Fibroblast of lung (primary cell): ENCODE results near the gene UGDH. TPM values are rescaled to one million over a fixed set of nuclear protein-coding genes. Genes with fewer than 3 reads are reported as not detected.

Experiments used
- DNase-seq, 2 donors: peaks; one replicate each; pipeline versions ENCODE4 v3.0.0 to v3.0.0-alpha.2; 2010; ENCODE audit warnings: low read depth in 2 of 2
- H2AFZ ChIP-seq: 2 replicates; pipeline ENCODE4 v1.5.1; 2012; ENCODE audit warnings: low read length, control low read depth, inconsistent platforms
- H3K27ac ChIP-seq: 2 replicates; pipeline ENCODE4 v1.5.1; 2011; ENCODE audit warnings: low read length, control low read depth; ENCODE audit not compliant: insufficient read depth
- H3K27me3 ChIP-seq: 2 replicates; pipeline ENCODE4 v1.5.1; 2011; ENCODE audit warnings: mild to moderate bottlenecking, low read length; ENCODE audit not compliant: control insufficient read depth, insufficient read depth
- H3K36me3 ChIP-seq: 2 replicates; pipeline ENCODE4 v1.5.1; 2011; ENCODE audit warnings: low read length; ENCODE audit not compliant: control insufficient read depth, insufficient read depth
- H3K4me1 ChIP-seq: 2 replicates; pipeline ENCODE4 v1.5.1; 2011; ENCODE audit warnings: low read length; ENCODE audit not compliant: control insufficient read depth, insufficient read depth; ENCODE audit errors: extremely low read depth
- H3K4me2 ChIP-seq: 2 replicates; pipeline ENCODE4 v1.5.1; 2011; ENCODE audit warnings: low read length, control low read depth; ENCODE audit not compliant: insufficient read depth; ENCODE audit errors: extremely low read depth
- H3K4me3 ChIP-seq, 4 experiments: fragments of 200-600 bp in 1 of 4; sonication (generic) in 1 of 4; replicated peaks in 1 of 4; 2 replicates each; pipeline ENCODE4 v1.5.1; 2011 to 2016; ENCODE audit warnings: low read length in 4 of 4, low read depth in 3 of 4, mild to moderate bottlenecking in 3 of 4, control low read depth in 2 of 4, inconsistent platforms in 1 of 4, mixed read lengths in 1 of 4; ENCODE audit not compliant: insufficient read depth in 1 of 4; ENCODE audit errors: control extremely low read depth in 1 of 4
- H3K79me2 ChIP-seq: 2 replicates; pipeline ENCODE4 v1.5.1; 2012; ENCODE audit warnings: mild to moderate bottlenecking, low read length, inconsistent platforms; ENCODE audit not compliant: control insufficient read depth, insufficient read depth
- H3K9ac ChIP-seq: 2 replicates; pipeline ENCODE4 v1.5.1; 2011; ENCODE audit warnings: mild to moderate bottlenecking, low read length, control low read depth; ENCODE audit not compliant: insufficient read depth
- H3K9me3 ChIP-seq: 2 replicates; pipeline ENCODE4 v1.5.1; 2012; ENCODE audit warnings: low read depth, low read length; ENCODE audit not compliant: control insufficient read depth, insufficient read depth
- H4K20me1 ChIP-seq: 2 replicates; pipeline ENCODE4 v1.5.1; 2011; ENCODE audit warnings: low read length; ENCODE audit not compliant: control insufficient read depth, insufficient read depth; ENCODE audit errors: extremely low read depth
- CTCF ChIP-seq, 2 donors: IDR thresholded peaks in 1 of 2; conservative IDR thresholded peaks in 1 of 2; 1 replicate in 1 of 2; 2 replicates in 1 of 2; pipeline ENCODE4 v1.5.1; 2011 to 2012; ENCODE audit warnings: low read length in 2 of 2, control low read depth in 1 of 2, inconsistent platforms in 1 of 2, low read depth in 1 of 2, mild to moderate bottlenecking in 1 of 2
- EZH2 ChIP-seq: IDR thresholded peaks from 2 replicates; pipeline ENCODE4 v1.5.1; 2012; ENCODE audit warnings: low read length, control low read depth, mild to moderate bottlenecking; ENCODE audit errors: missing control alignments
- polyA plus RNA-seq, 2 donors: library from polyadenylated mRNA; depleted of rRNA in 1 of 2; stranded (reverse) in 1 of 2; unstranded in 1 of 2; fragments of >200 nt; gene quantifications; 2 replicates each; pipeline ENCODE4 v1.2.1, GENCODE V29; 2011 to 2012; ENCODE audit warnings: missing spikeins in 1 of 2
- total RNA-seq: library from RNA; depleted of rRNA; stranded (reverse); fragments of >200 nt; gene quantifications from 2 replicates; pipeline ENCODE4 v1.2.1, GENCODE V29; 2014

The UGDH gene
- total and polyA plus RNA-seq, 2 donors (not counting 1 experiment from before 2014, with no cell fraction given) = 85.9 to 182 TPM

GRCh38 chr4:39542611-39543012 is 15.4 kb upstream of the UGDH start:
- no peak overlapping the region for H3K27ac ChIP-seq
- H3K4me1 ChIP-seq = no peaks in the 10 kb centered on the region
- no peak overlapping the region for H3K4me3 ChIP-seq
- H3K9me3 ChIP-seq = no peaks in the 10 kb centered on the region
- H2AFZ ChIP-seq = no peak overlapping the region
- peak in 1 of 2 donors; percentile 11 for DNase-seq
- no peak overlapping the region for H3K4me2 ChIP-seq
- H3K9ac ChIP-seq = no peak overlapping the region
- no peaks in the 10 kb centered on the region for H4K20me1 ChIP-seq
- no peaks in the 10 kb centered on the region for H3K36me3 ChIP-seq
- H3K79me2 ChIP-seq = no peaks in the 10 kb centered on the region
- no peak for TF ChIP-seq CTCF (conservative IDR thresholded peaks at IDR 0.05 in 1 of 2, IDR thresholded peaks at IDR 0.05 in 1 of 2; ENCODE audit: low read depth in 1 of 2, low read length in 2 of 2)
- TF ChIP-seq EZH2 = no peak
- H3K27me3 ChIP-seq = no peaks in the 10 kb centered on the region

GRCh38 chr4:39541987-39542610 is 14.9 kb upstream of the UGDH start:
- Histone ChIP-seq H3K9me3 (no peaks in the 10 kb centered on the region), H3K79me2 (no peaks in the 10 kb centered on the region), H3K4me1 (no peaks in the 10 kb centered on the region), H3K4me2 (no peak overlapping the region), H2AFZ (no peak overlapping the region), H4K20me1 (no peaks in the 10 kb centered on the region), H3K4me3 (no peak overlapping the region), H3K9ac (no peak overlapping the region), H3K36me3 (no peaks in the 10 kb centered on the region), H3K27ac (no peak overlapping the region), H3K27me3 (no peaks in the 10 kb centered on the region)
- no peak for DNase-seq
- TF ChIP-seq EZH2 (no peak), CTCF (conservative IDR thresholded peaks at IDR 0.05 in 1 of 2, IDR thresholded peaks at IDR 0.05 in 1 of 2; ENCODE audit: low read depth in 1 of 2, low read length in 2 of 2) (no peak)

- Histone ChIP-seq H2AFZ (no peak overlapping the region), H3K4me2 (no peak overlapping the region), H3K27me3 (no peaks in the 10 kb centered on the region), H3K9me3 (no peaks in the 10 kb centered on the region), H4K20me1 (no peaks in the 10 kb centered on the region), H3K4me1 (no peaks in the 10 kb centered on the region), H3K79me2 (no peaks in the 10 kb centered on the region), H3K27ac (no peak overlapping the region), H3K4me3 (no peak overlapping the region), H3K9ac (no peak overlapping the region), H3K36me3 (no peaks in the 10 kb centered on the region)
- DNase-seq = peak in 1 of 2 donors; percentile 57
- no peak for TF ChIP-seq CTCF (conservative IDR thresholded peaks at IDR 0.05 in 1 of 2, IDR thresholded peaks at IDR 0.05 in 1 of 2; ENCODE audit: low read depth in 1 of 2, low read length in 2 of 2)
- no peak for TF ChIP-seq EZH2
Measured at GRCh38 chr4:39539089-39539611, 11.9 kb upstream of the UGDH start.
